ENCODE results near the gene FAM181A.
A peak's percentile ranks its signal among the peaks of the same experiment; 100 is the strongest.

FAM181A gene

GRCh38 chr14:93889739-93890483 lies 37.2 kb upstream of the FAM181A start:
- no peak for TF ChIP-seq CTCF (IDR thresholded peaks at IDR 0.05)

GRCh38 chr14:93891756-93892504 lies 35.2 kb upstream of the FAM181A start:
- no peak for TF ChIP-seq CTCF (IDR thresholded peaks at IDR 0.05)

DNA sequence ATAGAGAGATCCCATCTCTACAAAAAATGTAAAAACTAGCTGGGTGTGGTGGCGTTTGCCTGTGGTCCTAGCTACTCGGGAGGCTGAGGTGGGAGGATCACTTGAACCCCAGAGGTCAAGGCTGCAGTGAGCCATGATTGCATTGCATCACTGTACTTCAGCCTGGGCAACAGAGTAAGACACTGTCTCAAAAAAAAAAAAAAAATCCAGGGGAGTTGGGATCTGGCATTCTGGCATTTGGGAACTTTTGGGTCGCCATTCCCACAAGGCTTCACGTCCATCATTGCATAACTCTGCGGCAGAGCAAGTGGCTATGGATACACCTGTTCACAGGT lies 34.7 kb upstream of the FAM181A start:
- no peak for TF ChIP-seq CTCF (IDR thresholded peaks at IDR 0.05)

DNA sequence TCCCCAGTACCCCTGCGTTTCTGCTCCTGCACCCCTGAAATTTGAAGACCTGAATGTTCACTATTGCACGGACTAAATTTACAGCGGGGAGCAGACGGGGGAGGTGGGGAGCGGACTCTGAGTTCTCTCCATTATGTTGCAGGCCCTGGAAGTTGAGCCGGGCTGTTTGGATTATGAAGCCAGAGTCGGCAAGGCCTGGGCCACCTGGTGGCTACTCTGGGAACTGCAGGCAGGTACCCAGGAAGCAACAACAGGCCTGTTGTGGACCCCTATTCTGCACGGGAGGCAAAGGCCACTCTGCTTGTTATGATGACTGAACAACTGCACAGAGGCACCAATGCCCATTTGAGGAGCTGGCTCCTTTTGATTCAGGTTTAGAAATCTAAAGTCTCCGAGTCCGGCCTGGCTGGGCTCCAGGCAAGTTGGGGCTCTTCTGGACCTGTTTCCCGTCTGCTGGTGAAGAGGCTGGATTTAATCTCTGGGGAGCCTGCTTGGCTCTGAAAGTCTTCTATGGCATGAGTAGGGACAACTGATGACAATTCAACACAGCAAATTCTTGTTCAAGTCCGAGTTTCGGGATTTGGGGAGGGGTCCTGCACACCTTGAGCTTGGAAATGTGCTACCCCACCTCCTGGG lies 34.1 kb upstream of the FAM181A start:
- peak; percentile 98 for TF ChIP-seq CTCF (IDR thresholded peaks at IDR 0.05)

GRCh38 chr14:93893661-93894261 lies 33.4 kb upstream of the FAM181A start:
- TF ChIP-seq CTCF (IDR thresholded peaks at IDR 0.05), result no peak

DNA sequence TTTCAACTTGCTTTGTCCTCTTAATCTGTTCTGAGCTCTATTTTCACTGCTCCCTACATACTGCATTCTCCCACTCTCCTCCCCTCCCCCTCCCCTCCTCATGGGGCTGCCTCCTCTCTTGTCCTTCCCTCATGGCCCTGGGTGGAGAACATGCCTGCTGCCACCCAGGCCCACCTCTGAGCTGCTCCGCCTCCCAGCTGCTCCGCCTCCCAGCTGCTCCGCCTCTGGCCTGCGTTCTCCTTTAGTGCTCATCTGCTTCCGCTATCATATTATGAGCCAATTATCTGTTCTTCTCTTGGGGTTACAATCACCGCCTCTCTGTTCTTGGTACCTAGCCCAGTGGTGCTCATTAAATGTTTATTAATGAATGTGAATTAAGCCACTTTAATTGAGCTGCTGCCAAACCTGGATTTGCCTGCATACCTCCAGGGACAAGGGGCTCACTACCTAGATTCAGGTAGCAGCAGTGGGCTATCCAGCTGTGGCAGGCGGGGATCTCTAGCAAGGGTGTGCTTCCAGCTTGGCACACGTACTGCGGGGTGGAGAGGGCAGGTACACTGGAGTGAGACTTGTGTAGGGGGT lies 32.0 kb upstream of the FAM181A start:
- TF ChIP-seq CTCF (IDR thresholded peaks at IDR 0.05), result no peak

DNA sequence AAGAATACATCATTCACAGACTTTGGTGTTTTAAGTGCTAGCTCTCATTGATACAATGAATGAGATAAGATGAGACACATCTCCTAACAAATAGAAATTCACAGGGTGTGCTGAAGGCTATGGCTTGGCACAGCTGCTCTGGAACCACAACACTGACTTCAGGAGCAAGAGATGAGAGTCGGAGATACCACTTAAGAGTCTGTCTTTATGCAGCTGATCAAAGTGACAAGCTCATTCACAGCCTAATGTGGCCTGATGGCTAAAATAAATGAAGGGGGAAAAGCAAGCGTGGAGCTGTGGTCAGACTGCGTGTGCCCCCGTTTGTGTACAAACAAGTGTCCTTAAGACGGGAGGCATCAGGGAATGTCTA lies 29.7 kb upstream of the FAM181A start:
- TF ChIP-seq CTCF (IDR thresholded peaks at IDR 0.05), result no peak
